ENCODE measurements around the gene PROC.

GRCh38 chr2:127471286-127471988, 53.2 kb downstream of the PROC start:
- TF ChIP-seq POLR2A (IDR thresholded peaks at IDR 0.05; ENCODE audit: low read length), result no peak
- no peak for TF ChIP-seq GATA1 (IDR thresholded peaks at IDR 0.05; ENCODE audit: low read depth, low read length)

All from erythroblast (primary cell).